CD14-positive monocyte (primary cell): ENCODE measurements around the gene IL34. TPM values are rescaled to one million over a fixed set of nuclear protein-coding genes. Genes with fewer than 3 reads are reported as not detected.
A peak's percentile ranks its signal among the peaks of the same experiment; 100 is the strongest.

Source experiments
- DNase-seq, 3 donors: peaks; one replicate each; pipeline ENCODE4 v3.0.0-alpha.2; 2011 to 2022
- H2AFZ ChIP-seq: 2 replicates; pipeline ENCODE4 v1.6.0; 2012; ENCODE audit warnings: mild to moderate bottlenecking, low read depth, low read length, inconsistent platforms; ENCODE audit not compliant: insufficient read depth, poor library complexity, severe bottlenecking
- H3K27ac ChIP-seq, 2 donors: 1 replicate in 1 of 2; 2 replicates in 1 of 2; pipeline ENCODE4 v1.5.1; 2012 to 2013; ENCODE audit warnings: low read length in 2 of 2, control low read depth in 1 of 2, inconsistent platforms in 1 of 2, low read depth in 1 of 2, mild to moderate bottlenecking in 1 of 2
- H3K27me3 ChIP-seq, 2 donors: one replicate each; pipeline versions ENCODE4 v1.6.0 to v1.6.1; 2011 to 2013; ENCODE audit warnings: low read length in 2 of 2; ENCODE audit not compliant: control insufficient read depth in 2 of 2, insufficient read depth in 2 of 2
- H3K36me3 ChIP-seq, 2 donors: replicated peaks in 1 of 2; 1 replicate in 1 of 2; 2 replicates in 1 of 2; pipeline versions ENCODE4 v1.5.1 to v1.6.1; 2012 to 2013; ENCODE audit warnings: low read length in 2 of 2, control low read depth in 1 of 2, inconsistent platforms in 1 of 2, mild to moderate bottlenecking in 1 of 2; ENCODE audit not compliant: insufficient read depth in 2 of 2, control insufficient read depth in 1 of 2
- H3K4me1 ChIP-seq, 2 donors: 1 replicate in 1 of 2; 2 replicates in 1 of 2; pipeline versions ENCODE4 v1.5.1 to v1.6.1; 2012 to 2013; ENCODE audit warnings: low read length in 2 of 2, control low read depth in 1 of 2, inconsistent platforms in 1 of 2, mild to moderate bottlenecking in 1 of 2, moderate library complexity in 1 of 2; ENCODE audit not compliant: insufficient read depth in 2 of 2, control insufficient read depth in 1 of 2
- H3K4me2 ChIP-seq: replicated peaks from 2 replicates; pipeline ENCODE3; 2012; ENCODE audit warnings: low read length, moderate library complexity, mild to moderate bottlenecking; ENCODE audit not compliant: poor library complexity, severe bottlenecking; ENCODE audit errors: extremely low read depth
- H3K4me3 ChIP-seq, 3 experiments: fragments of 200-600 bp in 1 of 3; sonication (generic) in 1 of 3; replicated peaks in 1 of 3; 1 replicate in 2 of 3; 2 replicates in 1 of 3; pipeline ENCODE4 v1.5.1; 2011 to 2013; ENCODE audit warnings: low read length in 3 of 3, mild to moderate bottlenecking in 3 of 3, control low read depth in 2 of 3, low read depth in 2 of 3, inconsistent platforms in 1 of 3, moderate library complexity in 1 of 3
- H3K79me2 ChIP-seq: 2 replicates; pipeline ENCODE4 v1.6.0; 2012; ENCODE audit warnings: mild to moderate bottlenecking, control low read depth, inconsistent platforms, low read length, moderate library complexity; ENCODE audit not compliant: insufficient read depth
- H3K9ac ChIP-seq: 2 replicates; pipeline ENCODE4 v1.6.0; 2017; ENCODE audit warnings: low read length, mild to moderate bottlenecking; ENCODE audit not compliant: insufficient read depth, poor library complexity, severe bottlenecking
- H3K9me3 ChIP-seq, 2 donors: replicated peaks in 1 of 2; 1 replicate in 1 of 2; 2 replicates in 1 of 2; pipeline versions ENCODE4 v1.5.1 to v1.6.1; 2012 to 2013; ENCODE audit warnings: low read length in 2 of 2, control low read depth in 1 of 2; ENCODE audit not compliant: control insufficient read depth in 1 of 2, insufficient read depth in 1 of 2
- H4K20me1 ChIP-seq: 2 replicates; pipeline ENCODE4 v1.6.0; 2012; ENCODE audit warnings: mild to moderate bottlenecking, low read length, control low read depth, moderate library complexity; ENCODE audit not compliant: insufficient read depth
- H3K27ac Mint-ChIP-seq, 7 donors: one replicate each; pipeline ENCODE4 v1.8.0; 2020; ENCODE audit warnings: mild to moderate bottlenecking in 7 of 7, mixed read lengths in 7 of 7, moderate library complexity in 6 of 7, inconsistent platforms in 2 of 7
- H3K27me3 Mint-ChIP-seq, 3 donors: one replicate each; pipeline ENCODE4 v1.8.0; 2021 to 2022; ENCODE audit warnings: low read depth in 3 of 3, mild to moderate bottlenecking in 3 of 3, mixed read lengths in 3 of 3, moderate library complexity in 3 of 3, inconsistent platforms in 1 of 3
- H3K36me3 Mint-ChIP-seq, 2 donors: one replicate each; pipeline ENCODE4 v1.8.0; 2020; ENCODE audit warnings: mixed read lengths in 2 of 2, inconsistent platforms in 1 of 2, mild to moderate bottlenecking in 1 of 2
- H3K4me1 Mint-ChIP-seq: one replicate; pipeline ENCODE4 v1.8.0; 2020; ENCODE audit warnings: mild to moderate bottlenecking, mixed read lengths
- H3K4me3 Mint-ChIP-seq, 2 donors: one replicate each; pipeline ENCODE4 v1.8.0; 2020; ENCODE audit warnings: mild to moderate bottlenecking in 2 of 2, mixed read lengths in 2 of 2, moderate library complexity in 1 of 2
- H3K9me3 Mint-ChIP-seq, 7 donors: one replicate each; pipeline ENCODE4 v1.8.0; 2020 to 2022; ENCODE audit warnings: mixed read lengths in 7 of 7, mild to moderate bottlenecking in 6 of 7, moderate library complexity in 6 of 7, inconsistent platforms in 2 of 7
- CTCF ChIP-seq: fragments of 200-600 bp; IDR thresholded peaks from one replicate; pipeline ENCODE4 v1.8.0; 2022; ENCODE audit warnings: antibody characterized with exemption, mild to moderate bottlenecking
- WGBS: methylation state at CpG from one replicate; pipeline ENCODE4 v1.1.5; 2013; ENCODE audit warnings: missing lambda C conversion rate; ENCODE audit not compliant: insufficient coverage; 5-methylcytosine and 5-hydroxymethylcytosine counted together
- intact Hi-C, 2 donors: fragments of 100-400 bp; cut with micrococcal nuclease; formaldehyde crosslinking; loops; one replicate each; pipeline versions ENCODE4 v1.15.0 to v1.15.1; 2023
- polyA plus RNA-seq, 3 donors: library from polyadenylated mRNA; depleted of rRNA in 1 of 3; unstranded in 2 of 3; stranded (reverse) in 1 of 3; fragments of 300-500 nt in 2 of 3; fragments of >200 nt in 1 of 3; fragmentation: Illumina TruSeq in 2 of 3; gene quantifications; 1 replicate in 2 of 3; 2 replicates in 1 of 3; pipeline ENCODE4 v1.2.3, GENCODE V29; 2012 to 2021

The IL34 gene
- polyA plus RNA-seq, 3 donors, result not detected

DNA sequence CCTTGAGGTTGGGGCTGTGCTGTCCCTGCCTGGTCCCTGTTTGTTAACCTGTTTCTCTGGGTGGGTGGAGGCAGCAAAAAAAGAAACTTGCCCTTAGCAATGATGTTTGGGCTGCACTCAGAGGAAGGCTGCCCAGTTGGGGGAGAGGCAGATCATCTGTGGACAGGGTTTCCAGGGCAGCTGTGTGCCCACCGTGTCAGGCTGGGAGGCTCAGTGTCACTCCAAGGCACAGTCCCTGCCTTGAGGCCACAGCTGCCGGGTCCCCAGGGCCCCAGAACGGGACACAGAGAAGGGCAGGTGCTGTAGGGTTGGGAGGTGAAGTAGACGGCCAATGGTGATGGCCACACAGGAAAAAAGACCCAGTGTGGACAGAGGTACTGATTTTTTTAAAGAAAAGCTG lies 3.9 kb downstream of the IL34 start:
- Histone ChIP-seq H3K27ac (no peak overlapping the region), H3K9ac (no peak overlapping the region), H3K79me2 (no peaks in the 10 kb centered on the region), H4K20me1 (no peaks in the 10 kb centered on the region), H3K4me3 (no peak overlapping the region), H3K36me3 (no peaks in the 10 kb centered on the region), H2AFZ (no peak overlapping the region), H3K27me3 (no peaks in the 10 kb centered on the region), H3K4me1 (peaks cover 4% of the 10 kb centered on the region in 2 donors), H3K9me3 (no peaks in the 10 kb centered on the region), H3K4me2 (no peak overlapping the region)
- intact Hi-C loops, result loop anchor here in 1 of 2 donors (10.0 kb wide), 2 partner anchors 145 to 485 kb away; no protein-coding TSS in a partner anchor
- no peak for DNase-seq
- H3K9me3 Mint-ChIP-seq, result no peaks in the 10 kb centered on the region
- no peak overlapping the region for H3K27ac Mint-ChIP-seq
- TF ChIP-seq CTCF, result no peak
- no peaks in the 10 kb centered on the region for H3K36me3 Mint-ChIP-seq
- H3K4me1 Mint-ChIP-seq, result peaks cover 8% of the 10 kb centered on the region
- no peak overlapping the region for H3K4me3 Mint-ChIP-seq
- 90% methylated on average over 4 of the region's 4 CpGs for WGBS
- peaks cover 4 to 7% (median 5%) of the 10 kb centered on the region in 3 donors for H3K27me3 Mint-ChIP-seq

GRCh38 chr16:70651524-70651923 lies 5.2 kb downstream of the IL34 start:
- peaks cover 4% of the 10 kb centered on the region in 2 donors for H3K4me1 ChIP-seq
- H3K4me3 ChIP-seq, result no peak overlapping the region
- H2AFZ ChIP-seq, result no peak overlapping the region
- H3K27ac ChIP-seq, result no peak overlapping the region
- H3K27me3 ChIP-seq, result no peaks in the 10 kb centered on the region
- TF ChIP-seq CTCF, result no peak
- H3K4me2 ChIP-seq, result no peak overlapping the region
- H4K20me1 ChIP-seq, result no peaks in the 10 kb centered on the region
- Mint-ChIP-seq H3K4me1 (peaks cover 8% of the 10 kb centered on the region), H3K27me3 (peaks cover 4 to 9% (median 5%) of the 10 kb centered on the region in 3 donors), H3K36me3 (no peaks in the 10 kb centered on the region), H3K9me3 (no peaks in the 10 kb centered on the region), H3K4me3 (no peak overlapping the region), H3K27ac (peak overlapping the region in 1 of 7 donors; percentile 8)
- H3K9me3 ChIP-seq, result no peaks in the 10 kb centered on the region
- no peaks in the 10 kb centered on the region for H3K36me3 ChIP-seq
- DNase-seq, result no peak
- no peaks in the 10 kb centered on the region for H3K79me2 ChIP-seq
- 86% methylated on average over 2 of the region's 3 CpGs for WGBS
- no peak overlapping the region for H3K9ac ChIP-seq
- intact Hi-C loops, result loop anchor here in 1 of 2 donors (10.0 kb wide), 2 partner anchors 147 to 487 kb away; no protein-coding TSS in a partner anchor
